IMR-90 (cell line): ENCODE measurements around the gene CCDC102B. TPM values are rescaled to one million over a fixed set of nuclear protein-coding genes. Genes with fewer than 3 reads are reported as not detected.

Source experiments
- ATAC-seq: fragments of 200-7000 bp; cut with Tn5 transposase; 2 replicates; pipeline ENCODE4 v1.9.1; 2020; ENCODE audit warnings: low read depth, mild to moderate bottlenecking, moderate library complexity
- BruUV-seq: library from RNA; stranded (reverse); fragments of 400-500 nt; replicated peaks from 2 replicates; lab custom pipeline; 2021; lab: Mats Ljungman, UMichigan
- CTCF ChIA-PET: fragments of 300-600 bp; formaldehyde crosslinking; extraction: SDS; loops from one replicate; lab custom pipeline; 2021; ENCODE audit warnings: antibody characterized with exemption; lab: Yijun Ruan, JAX
- POLR2A ChIA-PET: fragments of 300-600 bp; sonication (Branson Sonifier 250); formaldehyde crosslinking; loops from one replicate; lab custom pipeline; 2022; ENCODE audit warnings: antibody characterized with exemption; ENCODE audit not compliant: unreplicated experiment; lab: Charles Lee
- DNase-seq: peaks from one replicate; pipeline ENCODE4 v3.0.0; 2013
- H2AFZ ChIP-seq: replicated peaks from 2 replicates; pipeline ENCODE3; 2013; ENCODE audit warnings: low read length, mild to moderate bottlenecking; ENCODE audit not compliant: poor library complexity
- H2AK5ac ChIP-seq: 2 replicates; pipeline ENCODE4 v1.6.1; 2013; ENCODE audit warnings: low read depth, low read length, inconsistent platforms
- H2AK9ac ChIP-seq: replicated peaks from 2 replicates; pipeline ENCODE3; 2013; ENCODE audit warnings: mild to moderate bottlenecking, low read depth, low read length, moderate library complexity; ENCODE audit not compliant: poor library complexity
- H2BK120ac ChIP-seq: 2 replicates; pipeline ENCODE4 v1.6.1; 2013; ENCODE audit warnings: low read depth, low read length, inconsistent platforms
- H2BK15ac ChIP-seq: 3 replicates; pipeline ENCODE4 v1.6.1; 2013; ENCODE audit warnings: low read depth, low read length, inconsistent platforms
- H2BK20ac ChIP-seq: 2 replicates; pipeline ENCODE4 v1.6.1; 2013; ENCODE audit warnings: low read depth, mild to moderate bottlenecking, inconsistent platforms, low read length, moderate library complexity
- H2BK5ac ChIP-seq: 2 replicates; pipeline ENCODE4 v1.6.1; 2013; ENCODE audit warnings: mild to moderate bottlenecking, low read depth, low read length, inconsistent platforms; ENCODE audit not compliant: poor library complexity, severe bottlenecking
- H3K14ac ChIP-seq: replicated peaks from 2 replicates; pipeline ENCODE4 v1.6.1; 2013; ENCODE audit warnings: low read depth, low read length, inconsistent platforms
- H3K18ac ChIP-seq: 2 replicates; pipeline ENCODE4 v1.6.1; 2013; ENCODE audit warnings: low read depth, low read length, control low read depth
- H3K23ac ChIP-seq: 2 replicates; pipeline ENCODE4 v1.6.1; 2013; ENCODE audit warnings: low read depth, low read length, inconsistent platforms
- H3K27ac ChIP-seq: 2 replicates; pipeline ENCODE4 v1.5.1; 2013; ENCODE audit warnings: mild to moderate bottlenecking, control low read depth, low read length; ENCODE audit not compliant: insufficient read depth
- H3K27me3 ChIP-seq: 2 replicates; pipeline ENCODE4 v1.6.1; 2013; ENCODE audit warnings: low read length; ENCODE audit not compliant: control insufficient read depth, insufficient read depth
- H3K36me3 ChIP-seq: 2 replicates; pipeline ENCODE4 v1.6.1; 2013; ENCODE audit warnings: low read length, mixed read lengths; ENCODE audit not compliant: control insufficient read depth, insufficient read depth
- H3K4ac ChIP-seq: 2 replicates; pipeline ENCODE4 v1.6.1; 2013; ENCODE audit warnings: low read depth, low read length, inconsistent platforms
- H3K4me1 ChIP-seq: 2 replicates; pipeline ENCODE4 v1.6.1; 2013; ENCODE audit warnings: low read length, mixed read lengths; ENCODE audit not compliant: control insufficient read depth, insufficient read depth
- H3K4me2 ChIP-seq: 2 replicates; pipeline ENCODE4 v1.6.1; 2013; ENCODE audit warnings: low read depth, mild to moderate bottlenecking, control low read depth, low read length, moderate library complexity
- H3K4me3 ChIP-seq: 2 replicates; pipeline ENCODE4 v1.5.1; 2013; ENCODE audit warnings: low read depth, mild to moderate bottlenecking, control low read depth, low read length, moderate library complexity; ENCODE audit not compliant: insufficient read depth
- H3K56ac ChIP-seq: 2 replicates; pipeline ENCODE4 v1.6.1; 2013; ENCODE audit warnings: low read length, inconsistent platforms; ENCODE audit not compliant: insufficient read depth; ENCODE audit errors: extremely low read depth
- H3K79me1 ChIP-seq, 2 experiments: 2 replicates each; pipeline ENCODE4 v1.6.1; 2013; ENCODE audit warnings: low read length in 2 of 2, inconsistent platforms in 1 of 2, low read depth in 1 of 2
- H3K9ac ChIP-seq: 2 replicates; pipeline ENCODE4 v1.6.1; 2013; ENCODE audit warnings: low read depth, low read length, control low read depth
- H3K9me1 ChIP-seq: 2 replicates; pipeline ENCODE4 v1.6.1; 2013; ENCODE audit warnings: low read length, inconsistent platforms; ENCODE audit not compliant: insufficient read depth
- H3K9me3 ChIP-seq: 2 replicates; pipeline ENCODE4 v1.6.1; 2013; ENCODE audit warnings: low read length; ENCODE audit not compliant: control insufficient read depth, insufficient read depth
- H4K20me1 ChIP-seq: 2 replicates; pipeline ENCODE4 v1.6.1; 2013; ENCODE audit warnings: low read length, inconsistent platforms; ENCODE audit not compliant: insufficient read depth
- H4K5ac ChIP-seq: 2 replicates; pipeline ENCODE4 v1.6.1; 2013; ENCODE audit warnings: mild to moderate bottlenecking, low read depth, low read length, control low read depth
- H4K8ac ChIP-seq, 2 experiments: 2 replicates each; pipeline ENCODE4 v1.6.1; 2013; ENCODE audit warnings: low read depth in 2 of 2, low read length in 2 of 2, control low read depth in 1 of 2, inconsistent platforms in 1 of 2
- H4K91ac ChIP-seq: 2 replicates; pipeline ENCODE4 v1.6.1; 2013; ENCODE audit warnings: low read depth, low read length, inconsistent platforms; ENCODE audit not compliant: insufficient read depth
- CEBPB ChIP-seq: IDR thresholded peaks from 2 replicates; pipeline ENCODE4 v1.6.1; 2012; ENCODE audit warnings: low read depth, low read length, improper control_type of control experiment
- CHD1 ChIP-seq: IDR thresholded peaks from 2 replicates; pipeline ENCODE4 v1.6.1; 2012; ENCODE audit warnings: low read depth, low read length, improper control_type of control experiment
- FOS ChIP-seq: fragments of 150-350 bp; IDR thresholded peaks from 2 replicates; pipeline ENCODE4 v1.6.1; 2016; ENCODE audit warnings: low read depth, low read length
- MAFK ChIP-seq: IDR thresholded peaks from 2 replicates; pipeline ENCODE4 v1.6.1; 2012; ENCODE audit warnings: low read depth, low read length, improper control_type of control experiment
- MAZ ChIP-seq: IDR thresholded peaks from 2 replicates; pipeline ENCODE4 v1.6.1; 2012; ENCODE audit warnings: low read depth, mild to moderate bottlenecking, low read length, improper control_type of control experiment, moderate library complexity, borderline replicate concordance
- POLR2A ChIP-seq: IDR thresholded peaks from 2 replicates; pipeline ENCODE4 v1.6.1; 2012; ENCODE audit warnings: mild to moderate bottlenecking, low read depth, low read length
- RAD21 ChIP-seq: IDR thresholded peaks from 2 replicates; pipeline ENCODE4 v1.6.1; 2012; ENCODE audit warnings: low read length, improper control_type of control experiment
- RFX5 ChIP-seq: IDR thresholded peaks from 2 replicates; pipeline ENCODE4 v1.8.0; 2012; ENCODE audit warnings: low read depth, mild to moderate bottlenecking, low read length, moderate library complexity
- SMC3 ChIP-seq: fragments of 150-350 bp; IDR thresholded peaks from 2 replicates; pipeline ENCODE4 v1.6.1; 2016; ENCODE audit warnings: low read depth, mild to moderate bottlenecking, antibody characterized with exemption, low read length, moderate library complexity
- WGBS, 2 experiments: methylation state at CpG; one replicate each; pipeline versions ENCODE4 v1.1.5 to v1.1.7; 2013; ENCODE audit warnings: missing lambda C conversion rate in 2 of 2; ENCODE audit not compliant: insufficient read length in 1 of 2; ENCODE audit errors: extremely low coverage in 2 of 2; 5-methylcytosine and 5-hydroxymethylcytosine counted together
- dilution Hi-C: fragments of 300-500 bp; cut with HindIII; formaldehyde crosslinking; loops from one replicate; pipeline ENCODE4 v1.14.3; 2018; ENCODE audit warnings: low sequenced_read_pairs; ENCODE audit not compliant: unreplicated experiment
- in situ Hi-C: fragments of 300-500 bp; cut with MboI; formaldehyde crosslinking; loops from 3 replicates; pipeline ENCODE4 v1.14.3; 2019; ENCODE audit warnings: low sequenced_read_pairs, inconsistent platforms, mixed read lengths
- intact Hi-C: fragments of 100-400 bp; cut with micrococcal nuclease; formaldehyde crosslinking; loops from 2 replicates; pipeline ENCODE4 v1.10.0; 2022
- polyA plus RNA-seq, 3 experiments: library from polyadenylated mRNA; depleted of rRNA; stranded (reverse); fragments of >200 nt; gene quantifications; 2 replicates each; pipeline ENCODE4 v1.2.3, GENCODE V29; 2012; ENCODE audit warnings: low replicate concordance in 1 of 3
- total RNA-seq: library from RNA; depleted of rRNA; stranded (reverse); fragments of >200 nt; gene quantifications from 2 replicates; pipeline ENCODE4 v1.2.3, GENCODE V29; 2012
- TF ChIP-seq, protein P1 (sequence below): fragments of 150-350 bp; IDR thresholded peaks from 2 replicates; pipeline ENCODE4 v1.6.1; 2016; ENCODE audit warnings: low read depth, mild to moderate bottlenecking, low read length, moderate library complexity, borderline replicate concordance
- TF ChIP-seq, protein P2 (sequence below): fragments of 150-350 bp; IDR thresholded peaks from 2 replicates; pipeline ENCODE4 v1.6.1; 2017; ENCODE audit warnings: mild to moderate bottlenecking, antibody characterized with exemption, low read length, low read depth
- TF ChIP-seq, protein P3 (sequence below): conservative IDR thresholded peaks from 2 replicates; pipeline ENCODE4 v1.5.1; 2012; ENCODE audit warnings: mild to moderate bottlenecking, low read depth, low read length, improper control_type of control experiment

Gene CCDC102B
- total and polyA plus RNA-seq, 2 of the 4 experiments (the other 2 are of a cell fraction) = 0.54 to 1.4 TPM

DNA sequence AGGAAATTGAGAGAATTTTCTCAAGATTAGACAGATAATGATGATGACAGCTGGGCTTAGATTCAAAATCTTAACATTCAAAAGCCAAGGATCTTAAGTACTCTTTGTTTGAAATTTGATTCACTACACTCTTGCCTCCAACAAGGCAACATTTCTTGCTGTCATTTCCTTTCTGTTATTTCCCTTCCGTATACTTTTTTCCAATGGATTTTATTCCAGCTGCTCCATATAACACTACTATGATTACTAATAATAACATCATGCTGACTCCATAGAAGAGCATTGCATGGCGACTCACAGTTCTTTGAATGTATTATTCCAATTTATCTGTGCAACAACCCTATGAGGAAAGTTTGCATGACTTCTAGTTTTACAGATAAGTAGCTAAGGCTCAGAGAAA, 33.9 kb upstream of the CCDC102B start:
- H3K27ac ChIP-seq = no peak overlapping the region
- TF ChIP-seq FOS = no peak
- no peak for TF ChIP-seq CEBPB
- TF ChIP-seq, protein P1, sequence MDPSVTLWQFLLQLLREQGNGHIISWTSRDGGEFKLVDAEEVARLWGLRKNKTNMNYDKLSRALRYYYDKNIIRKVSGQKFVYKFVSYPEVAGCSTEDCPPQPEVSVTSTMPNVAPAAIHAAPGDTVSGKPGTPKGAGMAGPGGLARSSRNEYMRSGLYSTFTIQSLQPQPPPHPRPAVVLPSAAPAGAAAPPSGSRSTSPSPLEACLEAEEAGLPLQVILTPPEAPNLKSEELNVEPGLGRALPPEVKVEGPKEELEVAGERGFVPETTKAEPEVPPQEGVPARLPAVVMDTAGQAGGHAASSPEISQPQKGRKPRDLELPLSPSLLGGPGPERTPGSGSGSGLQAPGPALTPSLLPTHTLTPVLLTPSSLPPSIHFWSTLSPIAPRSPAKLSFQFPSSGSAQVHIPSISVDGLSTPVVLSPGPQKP = no peak
- TF ChIP-seq, protein P2, sequence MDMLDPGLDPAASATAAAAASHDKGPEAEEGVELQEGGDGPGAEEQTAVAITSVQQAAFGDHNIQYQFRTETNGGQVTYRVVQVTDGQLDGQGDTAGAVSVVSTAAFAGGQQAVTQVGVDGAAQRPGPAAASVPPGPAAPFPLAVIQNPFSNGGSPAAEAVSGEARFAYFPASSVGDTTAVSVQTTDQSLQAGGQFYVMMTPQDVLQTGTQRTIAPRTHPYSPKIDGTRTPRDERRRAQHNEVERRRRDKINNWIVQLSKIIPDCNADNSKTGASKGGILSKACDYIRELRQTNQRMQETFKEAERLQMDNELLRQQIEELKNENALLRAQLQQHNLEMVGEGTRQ = no peak
- no peak for TF ChIP-seq SMC3
- no peak for TF ChIP-seq MAZ
- TF ChIP-seq RFX5 = no peak
- TF ChIP-seq POLR2A = no peak
- no peak for TF ChIP-seq RAD21
- TF ChIP-seq, protein P3, sequence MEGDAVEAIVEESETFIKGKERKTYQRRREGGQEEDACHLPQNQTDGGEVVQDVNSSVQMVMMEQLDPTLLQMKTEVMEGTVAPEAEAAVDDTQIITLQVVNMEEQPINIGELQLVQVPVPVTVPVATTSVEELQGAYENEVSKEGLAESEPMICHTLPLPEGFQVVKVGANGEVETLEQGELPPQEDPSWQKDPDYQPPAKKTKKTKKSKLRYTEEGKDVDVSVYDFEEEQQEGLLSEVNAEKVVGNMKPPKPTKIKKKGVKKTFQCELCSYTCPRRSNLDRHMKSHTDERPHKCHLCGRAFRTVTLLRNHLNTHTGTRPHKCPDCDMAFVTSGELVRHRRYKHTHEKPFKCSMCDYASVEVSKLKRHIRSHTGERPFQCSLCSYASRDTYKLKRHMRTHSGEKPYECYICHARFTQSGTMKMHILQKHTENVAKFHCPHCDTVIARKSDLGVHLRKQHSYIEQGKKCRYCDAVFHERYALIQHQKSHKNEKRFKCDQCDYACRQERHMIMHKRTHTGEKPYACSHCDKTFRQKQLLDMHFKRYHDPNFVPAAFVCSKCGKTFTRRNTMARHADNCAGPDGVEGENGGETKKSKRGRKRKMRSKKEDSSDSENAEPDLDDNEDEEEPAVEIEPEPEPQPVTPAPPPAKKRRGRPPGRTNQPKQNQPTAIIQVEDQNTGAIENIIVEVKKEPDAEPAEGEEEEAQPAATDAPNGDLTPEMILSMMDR = no peak
- no peak for TF ChIP-seq CHD1
- no peak for TF ChIP-seq MAFK
- in situ Hi-C loops = no loop called here

More for the DNA sequence above, 33.9 kb upstream of the CCDC102B start:
- no peak overlapping the region for H4K91ac ChIP-seq
- H3K9me3 ChIP-seq = peaks cover 4% of the 10 kb centered on the region; the same call in 1 of the 2 replicates
- H3K9ac ChIP-seq = no peak overlapping the region
- H2AFZ ChIP-seq = no peak overlapping the region
- 17% methylated on average over 1 of the region's 2 CpGs; no CpG with 5 or more reads in 1 of the 2 experiments for WGBS, 2 experiments
- no peaks in the 10 kb centered on the region for H3K36me3 ChIP-seq
- CTCF ChIA-PET = no interaction called here
- no peak overlapping the region for H3K4ac ChIP-seq
- ATAC-seq (no peak; the same call in none of the 2 replicates), DNase-seq (peak; percentile 77)
- BruUV-seq = no TSS peak
- no peak overlapping the region for H3K4me3 ChIP-seq
- no peak overlapping the region for H2BK15ac ChIP-seq
- no peak overlapping the region for H2BK120ac ChIP-seq
- H3K4me2 ChIP-seq = no peak overlapping the region; the same call in 1 of the 2 replicates
- H3K27me3 ChIP-seq = no peaks in the 10 kb centered on the region
- H4K8ac ChIP-seq = no peak overlapping the region
- H2BK5ac ChIP-seq = no peak overlapping the region
- dilution Hi-C loops = no loop called here
- H3K79me1 ChIP-seq = no peaks in the 10 kb centered on the region
- H3K14ac ChIP-seq = no peak overlapping the region
- H3K18ac ChIP-seq = no peak overlapping the region
- H2AK9ac ChIP-seq = no peak overlapping the region
- H4K20me1 ChIP-seq = no peaks in the 10 kb centered on the region
- no peak overlapping the region for H2AK5ac ChIP-seq
- H4K5ac ChIP-seq = no peak overlapping the region
- intact Hi-C loops = no loop called here
- POLR2A ChIA-PET = no interaction called here
- H2BK20ac ChIP-seq = no peak overlapping the region
- H3K9me1 ChIP-seq = no peaks in the 10 kb centered on the region
- H3K23ac ChIP-seq = no peak overlapping the region
- no peak overlapping the region for H3K56ac ChIP-seq
- H3K4me1 ChIP-seq = no peaks in the 10 kb centered on the region
